Neural cell (in vitro differentiated cells): ENCODE measurements around the gene LCE3C. TPM values are rescaled to one million over a fixed set of nuclear protein-coding genes. Genes with fewer than 3 reads are reported as not detected.
"Not testable (repeated sequence)": the region's sequence is repeated elsewhere in the genome, so short reads cannot be mapped to it uniquely, and the experiment has no call there.

Experiments used
- H2AFZ ChIP-seq: fragments of 200-600, 300-800 bp; sonication (generic), shearing (Covaris generic); 2 replicates; pipeline ENCODE4 v1.6.0; 2014; ENCODE audit warnings: low read depth, mild to moderate bottlenecking, antibody characterized with exemption, low read length, moderate library complexity
- H3F3A ChIP-seq: fragments of 200-600 bp; shearing (Covaris generic); 2 replicates; pipeline ENCODE4 v1.6.1; 2016; ENCODE audit warnings: mild to moderate bottlenecking, moderate library complexity, mixed read lengths, antibody characterized with exemption, low read length; ENCODE audit not compliant: insufficient read depth, poor library complexity, severe bottlenecking
- H3K27ac ChIP-seq: fragments of 200-600, 300-800 bp; sonication (generic), shearing (Covaris generic); 2 replicates; pipeline ENCODE4 v1.5.1; 2014; ENCODE audit warnings: mild to moderate bottlenecking, low read length, moderate library complexity
- H3K27me3 ChIP-seq: fragments of 300-800, 200-600 bp; sonication (generic), shearing (Covaris generic); 2 replicates; pipeline ENCODE4 v1.6.0; 2014; ENCODE audit warnings: mild to moderate bottlenecking, low read depth, low read length, moderate library complexity; ENCODE audit not compliant: insufficient read depth
- H3K36me3 ChIP-seq: fragments of 300-800, 200-600 bp; sonication (generic), shearing (Covaris generic); 2 replicates; pipeline ENCODE4 v1.5.1; 2014; ENCODE audit warnings: mild to moderate bottlenecking, antibody characterized with exemption, low read length, moderate library complexity; ENCODE audit not compliant: insufficient read depth
- H3K4me2 ChIP-seq: fragments of 300-800, 200-600 bp; sonication (generic), shearing (Covaris generic); 2 replicates; pipeline ENCODE4 v1.6.0; 2014; ENCODE audit warnings: mild to moderate bottlenecking, low read length
- H3K4me3 ChIP-seq: fragments of 300-800, 200-600 bp; sonication (generic), shearing (Covaris generic); 2 replicates; pipeline ENCODE4 v1.5.1; 2014; ENCODE audit warnings: mild to moderate bottlenecking, low read length, moderate library complexity
- H3K79me2 ChIP-seq: fragments of 200-600 bp; shearing (Covaris generic); replicated peaks from 2 replicates; pipeline ENCODE4 v1.6.0; 2014; ENCODE audit warnings: mild to moderate bottlenecking, low read length, moderate library complexity; ENCODE audit not compliant: insufficient read depth
- H3K9ac ChIP-seq: fragments of 300-800, 200-600 bp; sonication (generic), shearing (Covaris generic); 2 replicates; pipeline ENCODE4 v1.6.1; 2016; ENCODE audit warnings: mild to moderate bottlenecking, low read length, mixed read lengths
- H3K9me2 ChIP-seq: fragments of 200-600 bp; shearing (Covaris generic); 2 replicates; pipeline ENCODE4 v1.6.1; 2016; ENCODE audit warnings: mild to moderate bottlenecking, low read length, mixed read lengths; ENCODE audit not compliant: insufficient read depth
- H3K9me3 ChIP-seq: fragments of 200-600, 300-800 bp; sonication (generic), shearing (Covaris generic); 2 replicates; pipeline ENCODE4 v1.6.1; 2016; ENCODE audit warnings: mild to moderate bottlenecking, mixed run types, low read length, moderate library complexity, mixed read lengths
- H4K20me1 ChIP-seq: fragments of 200-600 bp; shearing (Covaris generic); 2 replicates; pipeline ENCODE4 v1.6.1; 2016; ENCODE audit warnings: mild to moderate bottlenecking, mixed run types; ENCODE audit not compliant: insufficient read depth
- CTCF ChIP-seq: fragments of 450-650 bp; IDR thresholded peaks from 2 replicates; pipeline ENCODE4 v1.5.1; 2014; ENCODE audit warnings: antibody characterized with exemption, mild to moderate bottlenecking, moderate library complexity; ENCODE audit not compliant: poor library complexity, severe bottlenecking
- EP300 ChIP-seq: fragments of 450-650 bp; conservative IDR thresholded peaks from 2 replicates; pipeline ENCODE4 v1.6.1; 2014; ENCODE audit warnings: antibody characterized with exemption, mild to moderate bottlenecking, moderate library complexity; ENCODE audit not compliant: poor library complexity, severe bottlenecking
- EZH2 ChIP-seq: fragments of 200-600, 300-800 bp; shearing (Covaris generic), sonication (generic); IDR thresholded peaks from 2 replicates; pipeline ENCODE4 v1.6.1; 2014; ENCODE audit warnings: antibody characterized with exemption, low read length, borderline replicate concordance, mild to moderate bottlenecking; ENCODE audit not compliant: insufficient read depth, poor library complexity, severe bottlenecking
- MXI1 ChIP-seq: fragments of 450-650 bp; conservative IDR thresholded peaks from 2 replicates; pipeline ENCODE4 v1.6.1; 2014; ENCODE audit warnings: antibody characterized with exemption, mild to moderate bottlenecking; ENCODE audit not compliant: poor library complexity, severe bottlenecking
- POLR2AphosphoS5 ChIP-seq: IDR thresholded peaks from 2 replicates; pipeline ENCODE4 v1.6.1; 2012
- RAD21 ChIP-seq: fragments of 450-650 bp; conservative IDR thresholded peaks from 2 replicates; pipeline ENCODE4 v1.6.1; 2014; ENCODE audit warnings: antibody characterized with exemption, mild to moderate bottlenecking, moderate library complexity
- REST ChIP-seq: IDR thresholded peaks from 2 replicates; pipeline ENCODE4 v1.6.1; 2012; ENCODE audit warnings: borderline replicate concordance
- SMC3 ChIP-seq: fragments of 450-650 bp; conservative IDR thresholded peaks from 2 replicates; pipeline ENCODE4 v1.6.1; 2014; ENCODE audit warnings: antibody characterized with exemption, mild to moderate bottlenecking, moderate library complexity; ENCODE audit not compliant: poor library complexity
- TAF1 ChIP-seq: IDR thresholded peaks from 2 replicates; pipeline ENCODE4 v1.6.1; 2012; ENCODE audit warnings: low read depth
- polyA plus RNA-seq: library from polyadenylated mRNA; depleted of rRNA; stranded (reverse); fragments of >200 nt; gene quantifications from 2 replicates; pipeline ENCODE4 v1.2.3, GENCODE V29; 2014

LCE3C gene
- polyA plus RNA-seq, 1 donor from 2014 or later = not detected

GRCh38 chr1:152577168-152577567 is 22.9 kb upstream of the LCE3C start:
- no peaks in the 10 kb centered on the region for H3K9me2 ChIP-seq
- no peaks in the 10 kb centered on the region for H3K79me2 ChIP-seq
- no peak overlapping the region for H3K9ac ChIP-seq
- H3K4me3 ChIP-seq = no peak overlapping the region
- no peaks in the 10 kb centered on the region for H3F3A ChIP-seq
- H3K9me3 ChIP-seq = peaks cover 4% of the 10 kb centered on the region
- TF ChIP-seq EP300 (no peak), SMC3 (no peak), EZH2 (no peak), POLR2AphosphoS5 (no peak), RAD21 (no peak), TAF1 (no peak)
- no peaks in the 10 kb centered on the region for H3K27me3 ChIP-seq
- no peak overlapping the region for H2AFZ ChIP-seq
- H4K20me1 ChIP-seq = no peaks in the 10 kb centered on the region
- no peaks in the 10 kb centered on the region for H3K36me3 ChIP-seq
- no peak overlapping the region for H3K4me2 ChIP-seq
- H3K27ac ChIP-seq = no peak overlapping the region

DNA sequence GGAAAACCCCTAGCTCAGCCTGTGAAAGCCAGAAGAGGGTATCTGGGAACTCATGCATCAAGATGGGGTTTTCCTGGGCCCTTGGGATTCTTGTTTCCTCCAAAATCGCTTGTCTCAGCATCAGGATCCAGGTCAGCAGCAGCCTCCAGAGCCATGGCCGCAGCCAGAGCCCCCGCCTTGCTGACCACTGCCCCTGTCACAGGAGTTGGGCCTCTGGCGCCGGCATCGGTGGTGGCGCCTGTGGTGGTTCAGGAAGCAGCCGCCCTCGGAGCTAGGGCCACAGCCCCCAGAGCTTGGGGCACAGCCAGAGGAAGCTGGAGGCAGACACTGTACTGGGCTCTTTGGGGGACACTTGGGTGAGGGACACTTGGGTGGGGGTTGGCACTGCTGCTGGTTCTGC is 20.5 kb upstream of the LCE3C start:
- not testable (repeated sequence) for H3K27ac ChIP-seq

GRCh38 chr1:152580433-152580832 is 19.6 kb upstream of the LCE3C start, which contains the start of gene LCE3D:
Gene LCE3D, minus strand, starts transcription at chr1:152580516. Its CDS starts 580 bp downstream, at chr1:152579936.
- Histone ChIP-seq H3K27me3 (no peaks in the 10 kb centered on the region), H3K9me2 (no peaks in the 10 kb centered on the region), H3K9me3 (no peaks in the 10 kb centered on the region), H2AFZ (no peak within 1 kb of the TSS), H3K9ac (no peak within 1 kb of the TSS), H3K4me3 (no peak within 1 kb of the TSS), H3K79me2 (no peaks in the 10 kb centered on the region), H4K20me1 (no peaks in the 10 kb centered on the region), H3K27ac (no peak within 1 kb of the TSS), H3F3A (no peaks in the 10 kb centered on the region), H3K36me3 (no peaks in the 10 kb centered on the region), H3K4me2 (no peak within 1 kb of the TSS)
- TF ChIP-seq SMC3 = no peak
- TF ChIP-seq TAF1 = no peak
- no peak for TF ChIP-seq RAD21
- TF ChIP-seq EP300 = no peak

More for the DNA sequence above, 20.5 kb upstream of the LCE3C start:
- not testable (repeated sequence) for H3K9ac ChIP-seq, H3F3A ChIP-seq, H3K9me3 ChIP-seq, H3K36me3 ChIP-seq, H3K4me3 ChIP-seq, H4K20me1 ChIP-seq, H2AFZ ChIP-seq, H3K79me2 ChIP-seq, H3K4me2 ChIP-seq, H3K27me3 ChIP-seq, H3K9me2 ChIP-seq

DNA sequence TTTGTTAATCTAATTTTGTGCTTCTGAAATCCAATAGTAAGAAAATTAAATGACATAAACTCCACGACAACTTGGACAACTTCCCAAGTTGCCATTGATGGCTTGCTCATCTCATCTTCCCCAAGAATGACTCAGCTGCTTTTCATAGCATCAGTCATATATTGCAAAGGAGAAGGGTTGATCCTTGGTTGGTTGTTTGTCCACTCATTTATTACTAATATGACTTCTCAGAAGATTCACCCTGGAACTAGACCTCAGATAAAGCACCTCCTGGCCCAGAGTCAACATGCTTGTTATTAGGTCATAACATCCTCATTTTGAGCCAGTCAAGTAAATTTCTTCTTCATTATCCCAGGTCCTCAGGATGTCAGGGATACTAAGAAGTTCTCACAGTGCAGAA is 17.4 kb upstream of the LCE3C start:
- Histone ChIP-seq H3K9me2 (no peaks in the 10 kb centered on the region), H3K27me3 (no peaks in the 10 kb centered on the region), H2AFZ (no peak overlapping the region), H3K9ac (no peak overlapping the region), H4K20me1 (no peaks in the 10 kb centered on the region), H3K79me2 (no peaks in the 10 kb centered on the region), H3K27ac (no peak overlapping the region), H3K9me3 (no peaks in the 10 kb centered on the region), H3K4me3 (no peak overlapping the region), H3F3A (no peaks in the 10 kb centered on the region), H3K4me2 (no peak overlapping the region), H3K36me3 (no peaks in the 10 kb centered on the region)
- no peak for TF ChIP-seq RAD21
- no peak for TF ChIP-seq TAF1
- TF ChIP-seq CTCF = no peak
- no peak for TF ChIP-seq MXI1
- TF ChIP-seq EP300 = no peak
- no peak for TF ChIP-seq SMC3
- no peak for TF ChIP-seq EZH2
- TF ChIP-seq POLR2AphosphoS5 = no peak
- TF ChIP-seq REST = no peak
